Vagina (tissue), 2 donors: ENCODE results near the gene ECHDC3. TPM values are rescaled to one million over a fixed set of nuclear protein-coding genes. Genes with fewer than 3 reads are reported as not detected.

Source experiments
- DNase-seq, 2 donors: peaks; one replicate each; pipeline ENCODE4 v3.0.0-alpha.2; 2017; ENCODE audit errors: extremely low spot score in 2 of 2
- H3K27ac ChIP-seq: fragments of 200-600 bp; sonication (generic); one replicate; pipeline ENCODE4 v1.5.1; 2019
- H3K27me3 ChIP-seq: fragments of 200-600 bp; sonication (generic); one replicate; pipeline ENCODE4 v1.5.1; 2019
- H3K36me3 ChIP-seq, 2 donors: fragments of 200-600 bp; sonication (generic); one replicate each; pipeline ENCODE4 v1.5.1; 2017 to 2019
- H3K4me1 ChIP-seq: fragments of 200-600 bp; sonication (generic); one replicate; pipeline ENCODE4 v1.5.1; 2019
- H3K4me3 ChIP-seq, 2 donors: fragments of 200-600 bp; sonication (generic); 1 replicate in 1 of 2; 2 replicates in 1 of 2; pipeline ENCODE4 v1.5.1; 2016 to 2019
- H3K9me3 ChIP-seq: fragments of 200-600 bp; sonication (generic); one replicate; pipeline ENCODE4 v1.5.1; 2019
- CTCF ChIP-seq, 3 experiments: fragments of 450-650 bp in 2 of 3; fragments of 200-600 bp in 1 of 3; sonication (generic) in 1 of 3; IDR thresholded peaks; one replicate each; pipeline ENCODE4 v1.5.1; 2017 to 2019; ENCODE audit warnings: antibody characterized with exemption in 3 of 3, mild to moderate bottlenecking in 2 of 3, moderate library complexity in 2 of 3
- POLR2A ChIP-seq, 2 donors: fragments of 450-650 bp; IDR thresholded peaks; one replicate each; pipeline ENCODE4 v1.6.1; 2017; ENCODE audit warnings: antibody characterized with exemption in 2 of 2, mild to moderate bottlenecking in 2 of 2, moderate library complexity in 2 of 2
- POLR2AphosphoS5 ChIP-seq, 2 donors: sonication (generic); formaldehyde crosslinking; IDR thresholded peaks; one replicate each; pipeline ENCODE4 v1.9.0; 2017; ENCODE audit warnings: antibody characterized with exemption in 2 of 2, mild to moderate bottlenecking in 2 of 2, low read depth in 1 of 2; ENCODE audit not compliant: insufficient read depth in 1 of 2
- intact Hi-C: fragments of 100-400 bp; cut with DNase I; formaldehyde crosslinking; loops from one replicate; pipeline ENCODE4 v1.15.1; 2023
- total RNA-seq: library from RNA; depleted of rRNA; stranded (reverse); fragments of >200 nt; gene quantifications from one replicate; pipeline ENCODE4 v1.2.3, GENCODE V29; 2016

Gene ECHDC3
- total RNA-seq, 1 donor from 2014 or later = 44.2 TPM

DNA sequence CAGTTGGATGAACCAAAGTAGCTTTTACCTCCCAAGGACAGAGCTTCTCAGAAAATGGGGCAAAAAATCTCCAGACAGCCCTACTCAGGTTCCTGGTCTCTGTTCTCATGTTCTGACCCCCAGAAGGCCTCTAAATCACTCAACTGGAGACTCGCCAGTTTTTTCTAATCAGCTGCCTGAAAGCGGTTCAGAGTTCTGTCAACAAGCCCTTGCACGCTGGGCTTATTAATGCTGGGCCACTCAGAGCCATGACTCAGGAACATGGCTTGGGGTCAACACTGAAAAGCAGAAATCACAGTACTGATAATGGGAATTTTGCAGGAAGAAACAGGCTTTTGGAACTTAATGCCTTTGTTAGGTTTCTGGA is 15.3 kb downstream of the ECHDC3 start:
- no peak for DNase-seq

DNA sequence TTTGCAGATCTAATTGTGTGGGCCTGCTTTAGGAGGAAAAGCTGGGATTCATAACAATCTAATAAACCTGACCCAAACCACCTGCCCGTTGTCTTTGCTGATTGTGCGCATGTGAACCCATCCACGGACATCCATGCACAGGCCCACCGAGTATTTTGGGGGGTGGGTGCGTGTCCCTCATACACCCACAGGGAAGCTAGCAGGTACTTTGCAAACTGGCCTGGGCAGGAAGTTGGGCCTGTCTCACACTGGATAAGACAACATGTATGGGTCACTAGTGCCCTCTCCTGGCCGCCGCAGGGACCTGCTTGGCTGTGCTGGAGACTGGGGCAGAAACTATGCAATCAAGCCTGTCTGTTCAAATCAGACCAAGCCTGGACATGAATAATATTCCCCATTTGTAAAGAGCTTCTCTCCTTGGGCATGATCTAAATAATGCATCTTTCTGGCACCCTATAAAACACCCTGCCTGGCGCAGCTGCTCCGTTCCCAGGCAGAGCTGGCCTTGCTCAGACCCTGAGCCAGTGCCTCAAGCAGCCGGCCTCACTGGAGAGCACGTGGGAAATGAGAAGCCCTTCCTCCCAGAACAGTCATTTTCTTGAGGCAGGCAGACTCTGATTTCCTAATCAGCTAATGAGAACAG is 15.8 kb downstream of the ECHDC3 start:
- TF ChIP-seq POLR2AphosphoS5 (IDR thresholded peaks at IDR 0.05; ENCODE audit: insufficient read depth in 1 of 2, low read depth in 1 of 2) (peak in 1 of 2 donors; percentile 48), CTCF (IDR thresholded peaks at IDR 0.05) (peak; percentile 56 to 83 (median 75)), POLR2A (IDR thresholded peaks at IDR 0.05) (no peak)
- intact Hi-C loops = loop anchor here (5.0 kb wide), 1 partner anchor 241 kb away; no protein-coding TSS in a partner anchor

More for the DNA sequence above, 15.3 kb downstream of the ECHDC3 start:
- Histone ChIP-seq H3K4me1 (peaks cover 25% of the 10 kb centered on the region), H3K27ac (peak overlapping the region; percentile 70), H3K4me3 (no peak overlapping the region), H3K27me3 (no peaks in the 10 kb centered on the region), H3K36me3 (peaks cover 0 to 32% of the 10 kb centered on the region in 2 donors), H3K9me3 (no peaks in the 10 kb centered on the region)
- no peak for TF ChIP-seq POLR2AphosphoS5 (IDR thresholded peaks at IDR 0.05; ENCODE audit: insufficient read depth in 1 of 2, low read depth in 1 of 2)
- no peak for TF ChIP-seq CTCF (IDR thresholded peaks at IDR 0.05)
- TF ChIP-seq POLR2A (IDR thresholded peaks at IDR 0.05) = no peak
- intact Hi-C loops = loop anchor here (5.0 kb wide), 1 partner anchor 240 kb away; no protein-coding TSS in a partner anchor

GRCh38 chr10:11758527-11759236 is 16.5 kb downstream of the ECHDC3 start:
- Histone ChIP-seq H3K36me3 (peaks cover 0 to 29% of the 10 kb centered on the region in 2 donors), H3K27me3 (no peaks in the 10 kb centered on the region), H3K4me1 (peaks cover 25% of the 10 kb centered on the region), H3K9me3 (no peaks in the 10 kb centered on the region), H3K4me3 (no peak overlapping the region), H3K27ac (peak overlapping the region; percentile 70)
- intact Hi-C loops = loop anchor here (5.0 kb wide), 1 partner anchor 241 kb away; no protein-coding TSS in a partner anchor
- no peak for DNase-seq
- TF ChIP-seq CTCF (IDR thresholded peaks at IDR 0.05) (no peak), POLR2AphosphoS5 (IDR thresholded peaks at IDR 0.05; ENCODE audit: insufficient read depth in 1 of 2, low read depth in 1 of 2) (no peak), POLR2A (IDR thresholded peaks at IDR 0.05) (no peak)

More for the DNA sequence above, 15.8 kb downstream of the ECHDC3 start:
- peaks cover 0 to 28% of the 10 kb centered on the region in 2 donors for H3K36me3 ChIP-seq
- no peaks in the 10 kb centered on the region for H3K9me3 ChIP-seq
- H3K4me1 ChIP-seq = peaks cover 25% of the 10 kb centered on the region
- peak overlapping the region; percentile 70 for H3K27ac ChIP-seq
- DNase-seq = peak in 1 of 2 donors; percentile 93
- no peaks in the 10 kb centered on the region for H3K27me3 ChIP-seq
- no peak overlapping the region for H3K4me3 ChIP-seq

- Histone ChIP-seq H3K27me3 (no peaks in the 10 kb centered on the region), H3K36me3 (peaks cover 0 to 34% of the 10 kb centered on the region in 2 donors), H3K4me1 (peaks cover 25% of the 10 kb centered on the region), H3K27ac (no peak overlapping the region), H3K9me3 (no peaks in the 10 kb centered on the region), H3K4me3 (no peak overlapping the region)
- intact Hi-C loops = loop anchor here (5.0 kb wide), 1 partner anchor 242 kb away; no protein-coding TSS in a partner anchor
- no peak for DNase-seq
- TF ChIP-seq CTCF (IDR thresholded peaks at IDR 0.05) = no peak
- TF ChIP-seq POLR2A (IDR thresholded peaks at IDR 0.05) = no peak
- no peak for TF ChIP-seq POLR2AphosphoS5 (IDR thresholded peaks at IDR 0.05; ENCODE audit: insufficient read depth in 1 of 2, low read depth in 1 of 2)
These were observed 17.2 kb downstream of the ECHDC3 start for GRCh38 chr10:11759347-11759746.
